GM13976 (cell line): Measurements from ENCODE around the gene RELN.

Experiments used
- DNase-seq: peaks from one replicate; pipeline ENCODE4 v3.0.0; 2012; ENCODE audit warnings: low spot score
- CTCF ChIP-seq: IDR thresholded peaks from 2 replicates; pipeline ENCODE4 v1.5.1; 2012; ENCODE audit warnings: borderline replicate concordance, mild to moderate bottlenecking; ENCODE audit not compliant: insufficient read depth; ENCODE audit errors: extremely low read depth, missing control alignments, control extremely low read depth
- in situ Hi-C: fragments of 300-500 bp; cut with MboI; formaldehyde crosslinking; loops from one replicate; pipeline ENCODE4 v1.12.0; 2022; ENCODE audit warnings: low sequenced_read_pairs, mixed read lengths, inconsistent platforms; ENCODE audit not compliant: unreplicated experiment

Gene RELN

GRCh38 chr7:103573479-103574058, 415.9 kb downstream of the RELN start:
- peak; percentile 16 for DNase-seq
- in situ Hi-C loops = loop anchor here (25.0 kb wide), 1 partner anchor 589 kb away; no protein-coding TSS in a partner anchor
- TF ChIP-seq CTCF = peak; percentile 37

- in situ Hi-C loops = loop anchor here (25.0 kb wide), 1 partner anchor 591 kb away; no protein-coding TSS in a partner anchor
- no peak for TF ChIP-seq CTCF
Measured at GRCh38 chr7:103571586-103571985, 417.9 kb downstream of the RELN start.

GRCh38 chr7:103569621-103570305, 419.7 kb downstream of the RELN start:
- in situ Hi-C loops = loop anchor here (25.0 kb wide), 1 partner anchor 593 kb away; no protein-coding TSS in a partner anchor
- TF ChIP-seq CTCF = no peak
- DNase-seq = no peak

More at GRCh38 chr7:103571586-103571985, 417.9 kb downstream of the RELN start:
- DNase-seq = no peak

GRCh38 chr7:103564416-103564815, 425.0 kb downstream of the RELN start:
- in situ Hi-C loops = loop anchor here (25.0 kb wide), 1 partner anchor 598 kb away; no protein-coding TSS in a partner anchor
- DNase-seq = no peak
- TF ChIP-seq CTCF = no peak

GRCh38 chr7:103560136-103560535, 429.3 kb downstream of the RELN start:
- in situ Hi-C loops = loop anchor here (25.0 kb wide), 1 partner anchor 602 kb away; no protein-coding TSS in a partner anchor
- TF ChIP-seq CTCF = no peak
- no peak for DNase-seq

GRCh38 chr7:103551016-103551415, 438.4 kb downstream of the RELN start:
- no peak for TF ChIP-seq CTCF
- in situ Hi-C loops = loop anchor here (25.0 kb wide), 1 partner anchor 611 kb away; no protein-coding TSS in a partner anchor
- DNase-seq = no peak
